Lower lobe of right lung (tissue), 2 donors: ENCODE data around the gene MRGPRX4. TPM values are rescaled to one million over a fixed set of nuclear protein-coding genes. Genes with fewer than 3 reads are reported as not detected.
A peak's percentile ranks its signal among the peaks of the same experiment; 100 is the strongest.

ENCODE experiments used
- ATAC-seq, 2 donors: fragments of 200-7000 bp; cut with Tn5 transposase; one replicate each; pipeline ENCODE4 v1.9.1; 2020 to 2022; ENCODE audit warnings: mild to moderate bottlenecking in 2 of 2, moderate library complexity in 2 of 2
- DNase-seq: peaks from one replicate; pipeline ENCODE4 v3.0.0-alpha.2; 2020
- H3K27ac ChIP-seq: fragments of 200-600 bp; one replicate; pipeline ENCODE4 v1.8.0; 2022
- H3K27me3 ChIP-seq: fragments of 200-600 bp; one replicate; pipeline ENCODE4 v1.8.0; 2022; ENCODE audit warnings: low read depth
- H3K36me3 ChIP-seq: fragments of 200-600 bp; one replicate; pipeline ENCODE4 v1.8.0; 2022; ENCODE audit warnings: mild to moderate bottlenecking
- H3K4me1 ChIP-seq: fragments of 200-600 bp; one replicate; pipeline ENCODE4 v1.8.0; 2022
- H3K4me3 ChIP-seq: fragments of 200-600 bp; one replicate; pipeline ENCODE4 v1.8.0; 2022; ENCODE audit warnings: mild to moderate bottlenecking
- H3K9me3 ChIP-seq: fragments of 200-600 bp; one replicate; pipeline ENCODE4 v1.8.0; 2022
- intact Hi-C: fragments of 100-400 bp; cut with DNase I; formaldehyde crosslinking; loops from one replicate; pipeline ENCODE4 v1.11.0; 2022
- total RNA-seq: library from RNA; stranded (reverse); fragmentation: NEBNext Ultra II Directional; extraction: Animal tissue kit (Norgen Biotek cat#: 25700); gene quantifications from one replicate; pipeline ENCODE4 v1.2.1, GENCODE V29; 2021
- TF ChIP-seq, protein P1 (sequence below): fragments of 200-600 bp; IDR thresholded peaks from one replicate; pipeline ENCODE4 v1.8.0; 2022; ENCODE audit warnings: antibody characterized with exemption, mild to moderate bottlenecking
- donor health status: DM: no; HTN: yes; CAD: no; lungs with severe emphysema.

Gene MRGPRX4
- total RNA-seq, 1 donor from 2014 or later = not detected

DNA sequence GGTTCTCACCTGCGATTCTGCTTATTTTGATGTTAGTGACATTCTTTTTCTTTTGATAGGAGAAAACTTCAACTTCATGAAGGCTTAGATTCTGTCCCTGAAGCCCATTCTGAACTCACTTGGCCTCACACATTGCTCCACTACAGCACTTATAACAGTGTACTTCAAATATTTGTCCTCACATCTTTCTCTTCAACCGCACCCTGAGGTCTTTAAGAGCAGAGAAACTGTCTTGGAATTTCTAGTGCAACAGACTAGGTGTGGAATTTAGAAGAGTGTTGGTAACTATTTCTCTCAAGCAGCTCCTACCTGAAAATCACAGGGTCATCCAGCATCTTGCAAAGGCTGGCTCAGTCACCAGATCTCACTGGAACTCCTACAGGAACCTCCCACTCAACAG, 32.5 kb upstream of the MRGPRX4 start:
- peaks cover 6% of the 10 kb centered on the region for H3K27me3 ChIP-seq
- no peaks in the 10 kb centered on the region for H3K4me1 ChIP-seq
- ATAC-seq = peak; percentile 74 to 76
- no peaks in the 10 kb centered on the region for H3K36me3 ChIP-seq
- intact Hi-C loops = no loop called here
- no peaks in the 10 kb centered on the region for H3K9me3 ChIP-seq
- TF ChIP-seq, protein P1, sequence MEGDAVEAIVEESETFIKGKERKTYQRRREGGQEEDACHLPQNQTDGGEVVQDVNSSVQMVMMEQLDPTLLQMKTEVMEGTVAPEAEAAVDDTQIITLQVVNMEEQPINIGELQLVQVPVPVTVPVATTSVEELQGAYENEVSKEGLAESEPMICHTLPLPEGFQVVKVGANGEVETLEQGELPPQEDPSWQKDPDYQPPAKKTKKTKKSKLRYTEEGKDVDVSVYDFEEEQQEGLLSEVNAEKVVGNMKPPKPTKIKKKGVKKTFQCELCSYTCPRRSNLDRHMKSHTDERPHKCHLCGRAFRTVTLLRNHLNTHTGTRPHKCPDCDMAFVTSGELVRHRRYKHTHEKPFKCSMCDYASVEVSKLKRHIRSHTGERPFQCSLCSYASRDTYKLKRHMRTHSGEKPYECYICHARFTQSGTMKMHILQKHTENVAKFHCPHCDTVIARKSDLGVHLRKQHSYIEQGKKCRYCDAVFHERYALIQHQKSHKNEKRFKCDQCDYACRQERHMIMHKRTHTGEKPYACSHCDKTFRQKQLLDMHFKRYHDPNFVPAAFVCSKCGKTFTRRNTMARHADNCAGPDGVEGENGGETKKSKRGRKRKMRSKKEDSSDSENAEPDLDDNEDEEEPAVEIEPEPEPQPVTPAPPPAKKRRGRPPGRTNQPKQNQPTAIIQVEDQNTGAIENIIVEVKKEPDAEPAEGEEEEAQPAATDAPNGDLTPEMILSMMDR = no peak
- DNase-seq = no peak
- H3K27ac ChIP-seq = no peak overlapping the region
- H3K4me3 ChIP-seq = no peak overlapping the region

DNA sequence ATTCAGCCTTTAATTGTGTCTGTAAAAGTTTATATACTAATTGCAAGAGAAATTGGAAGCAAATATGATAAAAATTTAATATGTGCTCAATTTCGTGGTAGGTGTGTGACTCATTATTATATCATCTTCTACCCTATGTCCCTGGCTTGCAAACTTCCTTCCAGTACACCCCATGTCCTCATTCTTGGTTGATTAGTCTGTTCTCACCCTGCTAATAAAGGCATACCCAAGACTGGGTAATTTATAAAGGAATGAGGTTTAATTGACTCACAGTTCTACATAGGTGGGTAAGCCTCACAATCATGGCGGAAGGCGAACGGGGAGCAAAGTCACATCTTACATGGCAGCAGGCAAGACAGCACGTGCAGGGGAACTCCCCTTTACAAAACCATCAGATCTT, 28.4 kb upstream of the MRGPRX4 start:
- no peak for ATAC-seq
- TF ChIP-seq, protein P1 = no peak
- no peak overlapping the region for H3K27ac ChIP-seq
- H3K4me1 ChIP-seq = no peaks in the 10 kb centered on the region
- DNase-seq = no peak
- H3K36me3 ChIP-seq = no peaks in the 10 kb centered on the region
- peaks cover 11% of the 10 kb centered on the region for H3K27me3 ChIP-seq
- H3K9me3 ChIP-seq = no peaks in the 10 kb centered on the region
- no peak overlapping the region for H3K4me3 ChIP-seq
- intact Hi-C loops = no loop called here

DNA sequence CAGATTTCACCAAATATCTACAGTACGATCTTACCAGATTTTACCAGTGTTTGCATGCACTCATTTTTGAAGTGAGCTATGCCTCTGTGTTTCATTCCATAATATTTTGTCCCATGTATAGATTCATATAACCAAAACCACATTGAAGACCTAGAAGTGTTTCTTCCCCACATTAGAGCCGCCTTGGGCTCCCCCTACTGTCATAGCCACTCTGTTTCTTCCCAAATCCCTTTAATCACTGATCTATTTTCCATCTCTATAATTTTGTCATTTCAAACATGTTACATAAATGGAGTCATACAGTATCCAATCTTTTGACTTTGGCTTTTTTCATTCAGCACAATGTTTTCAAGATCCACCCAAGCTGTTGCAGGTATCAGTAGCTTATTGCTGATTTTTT, 27.6 kb upstream of the MRGPRX4 start:
- ATAC-seq (no peak), DNase-seq (no peak)
- Histone ChIP-seq H3K9me3 (no peaks in the 10 kb centered on the region), H3K27ac (no peak overlapping the region), H3K4me3 (no peak overlapping the region), H3K4me1 (no peaks in the 10 kb centered on the region), H3K36me3 (no peaks in the 10 kb centered on the region), H3K27me3 (peaks cover 11% of the 10 kb centered on the region)
- intact Hi-C loops = no loop called here
- TF ChIP-seq, protein P1 = no peak

DNA sequence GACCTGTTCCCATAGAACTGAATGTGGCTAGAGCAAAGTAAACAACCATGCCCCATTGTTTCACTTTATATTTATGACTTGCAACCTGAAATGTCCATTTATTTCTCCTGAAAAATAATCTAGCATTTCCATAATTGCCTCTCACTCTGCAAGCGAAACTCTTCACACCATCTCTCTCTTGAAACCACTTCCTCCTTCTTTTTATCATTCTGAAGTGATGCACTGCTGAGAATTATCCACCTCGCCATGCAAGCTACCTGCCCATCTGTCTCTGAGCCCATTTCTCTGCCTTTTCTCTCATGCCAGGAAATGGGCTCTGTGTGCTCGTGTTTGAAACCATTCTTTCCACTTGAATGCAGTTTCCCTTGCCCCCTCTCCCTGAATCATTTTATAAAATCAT, 26.8 kb upstream of the MRGPRX4 start:
- intact Hi-C loops = no loop called here
- Histone ChIP-seq H3K27ac (no peak overlapping the region), H3K4me3 (no peak overlapping the region), H3K9me3 (no peaks in the 10 kb centered on the region), H3K4me1 (no peaks in the 10 kb centered on the region), H3K27me3 (peaks cover 6% of the 10 kb centered on the region), H3K36me3 (no peaks in the 10 kb centered on the region)
- no peak for ATAC-seq
- no peak for DNase-seq
- TF ChIP-seq, protein P1 = no peak

DNA sequence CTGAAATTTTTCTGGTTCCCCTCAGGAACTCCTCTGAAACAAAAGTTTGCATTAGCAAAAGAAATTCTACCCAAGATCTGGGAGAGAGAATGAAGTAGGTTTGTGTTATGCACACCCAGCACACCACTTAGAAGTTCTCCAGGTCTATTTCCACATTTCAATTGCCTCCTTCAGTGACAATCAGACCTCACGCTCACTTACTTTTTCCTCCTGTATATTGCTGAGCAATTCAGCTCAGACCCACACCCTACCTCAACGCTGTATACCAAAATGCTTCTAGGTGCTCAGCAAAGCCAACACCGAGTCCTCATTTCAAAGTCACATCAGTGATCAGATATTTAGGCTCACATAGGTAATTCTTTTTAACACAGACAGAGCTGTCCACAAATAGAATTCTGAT, 21.1 kb upstream of the MRGPRX4 start:
- no peak for DNase-seq
- TF ChIP-seq, protein P1 = no peak
- intact Hi-C loops = no loop called here
- ATAC-seq = peak; percentile 37 to 50
- no peak overlapping the region for H3K4me3 ChIP-seq
- no peaks in the 10 kb centered on the region for H3K4me1 ChIP-seq
- no peaks in the 10 kb centered on the region for H3K36me3 ChIP-seq
- peaks cover 5% of the 10 kb centered on the region for H3K27me3 ChIP-seq
- H3K9me3 ChIP-seq = no peaks in the 10 kb centered on the region
- H3K27ac ChIP-seq = no peak overlapping the region

DNA sequence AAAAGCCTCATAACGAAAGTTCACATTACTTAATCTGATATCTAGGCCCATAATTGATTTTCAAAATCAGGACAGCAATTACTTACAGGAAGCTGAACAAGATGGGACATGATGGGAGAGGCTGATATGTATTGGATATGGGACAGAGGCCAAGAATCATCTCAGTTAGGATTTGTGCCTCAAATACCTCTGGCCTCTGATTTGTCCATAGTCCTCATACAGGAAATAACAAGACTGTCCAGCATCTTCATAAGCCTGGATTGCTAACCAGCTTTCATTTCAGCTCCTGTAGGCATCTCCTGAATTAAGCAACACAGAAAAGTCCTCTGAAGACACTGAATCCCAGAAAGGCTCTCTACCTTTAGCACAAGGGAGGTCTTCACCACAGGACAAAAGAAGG, 4.3 kb upstream of the MRGPRX4 start:
- Histone ChIP-seq H3K27me3 (no peaks in the 10 kb centered on the region), H3K4me3 (no peak overlapping the region), H3K27ac (no peak overlapping the region), H3K9me3 (no peaks in the 10 kb centered on the region), H3K36me3 (no peaks in the 10 kb centered on the region), H3K4me1 (no peaks in the 10 kb centered on the region)
- TF ChIP-seq, protein P1 = no peak
- ATAC-seq = no peak
- no peak for DNase-seq
- intact Hi-C loops = no loop called here
